ENCODE data around the gene C19orf81. TPM values are rescaled to one million over a fixed set of nuclear protein-coding genes. Genes with fewer than 3 reads are reported as not detected.

C19orf81 gene
- total RNA-seq, 1 donor from 2014 or later, result not detected

DNA sequence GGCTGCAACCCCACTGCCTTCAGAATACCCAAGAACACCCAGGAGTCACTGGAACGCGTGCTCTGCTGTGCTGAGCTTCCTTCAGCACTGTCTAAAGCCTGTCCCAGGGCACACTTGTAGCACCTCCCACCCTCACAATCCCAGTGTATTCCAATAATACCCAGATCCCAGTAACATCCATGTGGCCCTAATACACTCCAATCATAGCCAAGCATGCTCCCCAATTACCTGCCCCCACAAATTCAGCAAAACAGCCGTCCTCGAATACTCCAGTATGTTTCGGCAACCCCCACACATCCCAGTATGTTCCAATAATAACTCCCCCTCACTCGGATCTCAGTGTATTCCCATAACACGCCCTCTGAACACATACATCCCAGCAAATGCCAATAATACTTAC, 41.2 kb downstream of the C19orf81 start:
- Histone ChIP-seq H3K9me3 (no peaks in the 10 kb centered on the region), H3K27me3 (peaks cover 6% of the 10 kb centered on the region), H3K4me3 (no peak overlapping the region), H3K27ac (no peak overlapping the region), H3K4me1 (no peaks in the 10 kb centered on the region), H3K36me3 (no peaks in the 10 kb centered on the region)
- TF ChIP-seq, protein P1, sequence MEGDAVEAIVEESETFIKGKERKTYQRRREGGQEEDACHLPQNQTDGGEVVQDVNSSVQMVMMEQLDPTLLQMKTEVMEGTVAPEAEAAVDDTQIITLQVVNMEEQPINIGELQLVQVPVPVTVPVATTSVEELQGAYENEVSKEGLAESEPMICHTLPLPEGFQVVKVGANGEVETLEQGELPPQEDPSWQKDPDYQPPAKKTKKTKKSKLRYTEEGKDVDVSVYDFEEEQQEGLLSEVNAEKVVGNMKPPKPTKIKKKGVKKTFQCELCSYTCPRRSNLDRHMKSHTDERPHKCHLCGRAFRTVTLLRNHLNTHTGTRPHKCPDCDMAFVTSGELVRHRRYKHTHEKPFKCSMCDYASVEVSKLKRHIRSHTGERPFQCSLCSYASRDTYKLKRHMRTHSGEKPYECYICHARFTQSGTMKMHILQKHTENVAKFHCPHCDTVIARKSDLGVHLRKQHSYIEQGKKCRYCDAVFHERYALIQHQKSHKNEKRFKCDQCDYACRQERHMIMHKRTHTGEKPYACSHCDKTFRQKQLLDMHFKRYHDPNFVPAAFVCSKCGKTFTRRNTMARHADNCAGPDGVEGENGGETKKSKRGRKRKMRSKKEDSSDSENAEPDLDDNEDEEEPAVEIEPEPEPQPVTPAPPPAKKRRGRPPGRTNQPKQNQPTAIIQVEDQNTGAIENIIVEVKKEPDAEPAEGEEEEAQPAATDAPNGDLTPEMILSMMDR (IDR thresholded peaks at IDR 0.05), result no peak
- TF ChIP-seq POLR2A (IDR thresholded peaks at IDR 0.05) (no peak), POLR2AphosphoS5 (IDR thresholded peaks at IDR 0.05; ENCODE audit: insufficient read depth in 1 of 2, low read depth in 1 of 2) (no peak)
- DNase-seq (ENCODE audit: extremely low spot score in 2 of 2), result no peak
- intact Hi-C loops (cut with DNase I), result no loop called here

DNA sequence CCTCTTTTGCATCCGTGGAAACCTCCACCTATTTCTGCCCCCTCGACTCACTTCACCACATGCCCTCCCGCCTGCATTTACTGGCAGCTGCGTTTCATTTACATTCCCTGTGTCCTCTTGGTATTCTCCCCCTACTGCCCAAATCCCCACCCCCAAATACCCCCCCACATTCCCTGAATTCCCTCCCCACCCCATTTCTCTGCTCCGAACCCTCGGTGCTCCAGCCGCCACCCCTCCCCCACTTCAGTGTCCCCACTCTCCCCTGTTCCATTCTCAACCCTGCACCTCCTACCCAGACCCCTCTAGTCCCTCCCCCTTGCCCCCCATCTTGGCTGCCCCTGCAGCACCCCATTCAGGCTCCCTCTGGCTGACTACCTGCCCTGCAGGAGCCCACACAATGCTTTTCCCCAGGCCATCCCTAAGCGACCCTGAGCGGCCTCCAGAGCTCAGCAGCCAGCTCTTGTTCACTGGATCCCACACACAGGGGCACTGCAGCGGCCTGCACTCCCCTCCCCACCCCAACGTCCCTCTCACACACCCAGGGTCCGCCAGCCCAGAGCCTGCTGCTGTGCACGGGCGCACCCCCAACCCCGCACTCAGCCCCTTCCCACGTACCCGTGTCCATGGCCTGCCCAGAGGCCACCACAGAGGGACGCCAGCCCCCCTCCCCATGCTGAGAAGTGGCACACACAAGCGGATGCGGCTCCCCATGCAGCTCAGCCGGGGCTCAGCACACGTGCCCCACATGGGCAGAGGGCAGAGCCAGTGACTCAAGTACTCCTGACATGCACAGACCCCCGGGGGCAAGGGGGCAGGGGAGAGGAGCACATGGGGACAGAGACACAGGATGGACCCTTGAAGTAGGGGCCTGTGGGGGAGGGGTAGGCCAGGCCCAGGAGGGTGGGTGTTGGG, 44.1 kb downstream of the C19orf81 start:
- Histone ChIP-seq H3K4me1 (no peaks in the 10 kb centered on the region), H3K27me3 (peaks cover 12% of the 10 kb centered on the region), H3K4me3 (no peak overlapping the region), H3K9me3 (no peaks in the 10 kb centered on the region), H3K27ac (no peak overlapping the region), H3K36me3 (no peaks in the 10 kb centered on the region)
- no peak for DNase-seq (ENCODE audit: extremely low spot score in 2 of 2)
- intact Hi-C loops (cut with DNase I), result no loop called here
- TF ChIP-seq POLR2AphosphoS5 (IDR thresholded peaks at IDR 0.05; ENCODE audit: insufficient read depth in 1 of 2, low read depth in 1 of 2), result no peak
- no peak for TF ChIP-seq POLR2A (IDR thresholded peaks at IDR 0.05)
- TF ChIP-seq, protein P1 (IDR thresholded peaks at IDR 0.05), result no peak

DNA sequence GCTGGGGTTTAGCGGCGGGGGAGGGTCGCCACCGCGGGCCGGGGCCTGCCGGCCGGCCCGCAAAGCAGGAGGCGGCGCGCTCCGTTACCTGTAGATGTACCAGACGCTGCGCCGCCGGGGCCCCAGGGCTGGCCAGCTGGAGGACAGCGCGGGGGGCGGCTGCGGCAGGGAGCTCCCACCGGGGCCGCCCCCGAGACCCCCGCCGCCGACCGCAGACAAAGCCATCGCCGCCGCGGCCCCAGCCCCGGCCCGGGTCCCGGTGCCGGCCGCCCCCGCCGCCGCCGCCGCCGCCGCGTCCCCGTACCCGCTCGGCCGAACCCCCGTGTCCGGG, 45.5 kb downstream of the C19orf81 start:
- no peak for DNase-seq (ENCODE audit: extremely low spot score in 2 of 2)
- intact Hi-C loops (cut with DNase I), result no loop called here
- Histone ChIP-seq H3K36me3 (no peaks in the 10 kb centered on the region), H3K4me1 (no peaks in the 10 kb centered on the region), H3K27ac (no peak overlapping the region), H3K9me3 (no peaks in the 10 kb centered on the region), H3K27me3 (peaks cover 12% of the 10 kb centered on the region), H3K4me3 (no peak overlapping the region)
- TF ChIP-seq, protein P1 (IDR thresholded peaks at IDR 0.05), result no peak
- TF ChIP-seq POLR2AphosphoS5 (IDR thresholded peaks at IDR 0.05; ENCODE audit: insufficient read depth in 1 of 2, low read depth in 1 of 2) (no peak), POLR2A (IDR thresholded peaks at IDR 0.05) (no peak)

DNA sequence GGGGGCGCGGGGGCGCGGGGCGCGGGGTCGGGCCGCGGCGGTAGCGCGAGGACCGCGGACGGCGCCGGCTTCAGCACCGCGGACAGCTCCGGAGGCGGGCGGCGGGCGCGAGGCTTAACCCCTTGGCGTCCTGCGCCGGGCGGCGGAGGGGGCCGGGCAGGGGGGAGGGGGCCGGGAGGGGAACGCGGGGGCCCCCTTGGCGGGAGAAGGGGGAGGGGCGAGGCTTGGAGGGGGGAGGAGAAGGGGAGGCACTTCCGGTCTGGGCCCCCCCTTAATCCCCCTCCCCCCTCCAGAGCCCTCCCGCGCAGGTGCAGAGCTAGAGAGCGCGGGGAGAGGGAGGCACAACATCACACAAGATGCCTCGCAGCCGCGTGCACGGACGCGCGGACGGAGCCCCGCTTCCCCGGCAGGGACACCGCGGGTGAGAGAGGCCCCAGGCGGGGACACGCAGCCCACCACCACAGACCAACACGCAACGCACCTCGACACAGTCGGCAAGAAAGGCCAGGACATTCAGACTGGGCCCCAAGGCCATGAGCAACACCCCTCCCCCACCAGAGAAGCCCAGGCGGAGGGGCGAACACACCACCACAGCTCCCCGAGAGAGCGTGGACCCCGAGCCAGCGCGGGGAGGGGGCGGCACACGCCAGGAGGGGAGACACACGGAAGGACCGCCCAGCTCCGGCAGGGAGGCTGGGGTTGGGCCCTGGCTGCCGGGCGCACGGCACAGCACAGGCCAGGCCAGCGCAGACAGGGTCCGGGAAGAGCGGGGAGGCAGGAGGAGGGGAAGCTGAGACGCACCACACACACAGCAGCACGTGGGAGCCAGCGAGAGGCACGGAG, 46.2 kb downstream of the C19orf81 start:
- DNase-seq (ENCODE audit: extremely low spot score in 2 of 2), result no peak
- Histone ChIP-seq H3K27me3 (peaks cover 12% of the 10 kb centered on the region), H3K4me1 (no peaks in the 10 kb centered on the region), H3K36me3 (no peaks in the 10 kb centered on the region), H3K4me3 (no peak overlapping the region), H3K9me3 (no peaks in the 10 kb centered on the region), H3K27ac (no peak overlapping the region)
- intact Hi-C loops (cut with DNase I), result no loop called here
- TF ChIP-seq POLR2A (IDR thresholded peaks at IDR 0.05) (no peak), POLR2AphosphoS5 (IDR thresholded peaks at IDR 0.05; ENCODE audit: insufficient read depth in 1 of 2, low read depth in 1 of 2) (no peak)
- TF ChIP-seq, protein P1 (IDR thresholded peaks at IDR 0.05), result no peak

Data from vagina (tissue), 2 donors.